H9 (cell line): ENCODE data around the gene POLR2A. TPM values are rescaled to one million over a fixed set of nuclear protein-coding genes. Genes with fewer than 3 reads are reported as not detected.

Source experiments
- DNase-seq: peaks from one replicate; pipeline ENCODE4 v3.0.0-alpha.2; 2017
- H2AFZ ChIP-seq: one replicate; pipeline ENCODE4 v1.6.1; 2013; ENCODE audit warnings: mild to moderate bottlenecking, low read length, control low read depth, moderate library complexity
- H2AK5ac ChIP-seq: 2 replicates; pipeline ENCODE4 v1.6.1; 2013; ENCODE audit warnings: low read length, control low read depth, mixed read lengths; ENCODE audit not compliant: insufficient read length
- H2BK120ac ChIP-seq: one replicate; pipeline ENCODE4 v1.6.1; 2013; ENCODE audit warnings: low read depth, mild to moderate bottlenecking, low read length, control low read depth, inconsistent platforms; ENCODE audit not compliant: poor library complexity, severe bottlenecking
- H2BK12ac ChIP-seq: 2 replicates; pipeline ENCODE4 v1.6.1; 2013; ENCODE audit warnings: low read length, control low read depth, mixed read lengths, low read depth; ENCODE audit not compliant: insufficient read length
- H2BK15ac ChIP-seq: 2 replicates; pipeline ENCODE4 v1.6.1; 2013; ENCODE audit warnings: low read depth, low read length, control low read depth
- H2BK20ac ChIP-seq: one replicate; pipeline ENCODE4 v1.6.1; 2013; ENCODE audit warnings: low read depth, mild to moderate bottlenecking, low read length, control low read depth, inconsistent platforms; ENCODE audit not compliant: poor library complexity, severe bottlenecking
- H2BK5ac ChIP-seq: 2 replicates; pipeline ENCODE4 v1.6.1; 2013; ENCODE audit warnings: low read length, control low read depth, mixed read lengths; ENCODE audit not compliant: insufficient read length
- H3K14ac ChIP-seq: 2 replicates; pipeline ENCODE4 v1.6.1; 2013; ENCODE audit warnings: low read length, control low read depth; ENCODE audit not compliant: insufficient read depth
- H3K18ac ChIP-seq: 2 replicates; pipeline ENCODE4 v1.6.1; 2013; ENCODE audit warnings: low read depth, mild to moderate bottlenecking, mixed read lengths, low read length, control low read depth; ENCODE audit not compliant: insufficient read length
- H3K23ac ChIP-seq: 2 replicates; pipeline ENCODE4 v1.6.1; 2013; ENCODE audit warnings: low read length, control low read depth, mixed read lengths, low read depth; ENCODE audit not compliant: insufficient read length
- H3K23me2 ChIP-seq: 2 replicates; pipeline ENCODE4 v1.6.1; 2013; ENCODE audit warnings: low read depth, mild to moderate bottlenecking, mixed read lengths, low read length, control low read depth; ENCODE audit not compliant: insufficient read length, poor library complexity, severe bottlenecking
- H3K27ac ChIP-seq: 2 replicates; pipeline ENCODE4 v1.5.1; 2013; ENCODE audit warnings: low read length, control low read depth, mixed read lengths, low read depth; ENCODE audit not compliant: insufficient read length
- H3K27me3 ChIP-seq: 2 replicates; pipeline ENCODE4 v1.6.1; 2013; ENCODE audit warnings: low read length, control low read depth, inconsistent platforms; ENCODE audit not compliant: insufficient read depth
- H3K4ac ChIP-seq: 2 replicates; pipeline ENCODE4 v1.6.1; 2013; ENCODE audit warnings: low read depth, mild to moderate bottlenecking, control low read depth, inconsistent platforms, low read length, moderate library complexity
- H3K4me1 ChIP-seq: 2 replicates; pipeline ENCODE4 v1.6.1; 2013; ENCODE audit warnings: low read length, control low read depth, inconsistent platforms; ENCODE audit not compliant: insufficient read depth
- H3K4me2 ChIP-seq: 2 replicates; pipeline ENCODE4 v1.6.1; 2013; ENCODE audit warnings: low read length, control low read depth, mixed read lengths; ENCODE audit not compliant: insufficient read length, insufficient read depth
- H3K56ac ChIP-seq: 2 replicates; pipeline ENCODE4 v1.6.1; 2013; ENCODE audit warnings: low read depth, mild to moderate bottlenecking, mixed read lengths, low read length, control low read depth; ENCODE audit not compliant: insufficient read length
- H3K79me1 ChIP-seq: 2 replicates; pipeline ENCODE4 v1.6.1; 2013; ENCODE audit warnings: low read depth, mild to moderate bottlenecking, moderate library complexity, low read length, control low read depth, inconsistent platforms; ENCODE audit not compliant: insufficient read depth, poor library complexity, severe bottlenecking
- H3K79me2 ChIP-seq: 2 replicates; pipeline ENCODE4 v1.6.1; 2013; ENCODE audit warnings: low read length, control low read depth, inconsistent platforms; ENCODE audit not compliant: insufficient read depth
- H3K9ac ChIP-seq: 2 replicates; pipeline ENCODE4 v1.6.1; 2013; ENCODE audit warnings: low read length, control low read depth, mixed read lengths; ENCODE audit not compliant: insufficient read length; ENCODE audit errors: extremely low read depth
- H3K9me3 ChIP-seq: one replicate; pipeline ENCODE4 v1.6.1; 2013; ENCODE audit warnings: low read depth, low read length, inconsistent platforms; ENCODE audit not compliant: control insufficient read depth
- H3T11ph ChIP-seq: one replicate; pipeline ENCODE4 v1.6.1; 2013; ENCODE audit warnings: mild to moderate bottlenecking, low read length, control low read depth, inconsistent platforms
- H4K20me1 ChIP-seq: one replicate; pipeline ENCODE4 v1.6.1; 2013; ENCODE audit not compliant: control insufficient read depth, insufficient read length, insufficient read depth
- H4K5ac ChIP-seq: 2 replicates; pipeline ENCODE4 v1.6.1; 2013; ENCODE audit warnings: low read depth, mild to moderate bottlenecking, mixed read lengths, low read length, control low read depth; ENCODE audit not compliant: insufficient read length
- H4K8ac ChIP-seq: replicated peaks from 2 replicates; pipeline ENCODE4 v1.6.1; 2013; ENCODE audit warnings: low read length, control low read depth, mixed read lengths, low read depth; ENCODE audit not compliant: insufficient read length
- H4K91ac ChIP-seq: 2 replicates; pipeline ENCODE4 v1.6.1; 2013; ENCODE audit warnings: low read depth, mild to moderate bottlenecking, moderate library complexity, mixed read lengths, low read length, control low read depth; ENCODE audit not compliant: insufficient read length
- H3K27ac Mint-ChIP-seq, 3 experiments: 2 replicates in 2 of 3; 3 replicates in 1 of 3; pipeline ENCODE4 v1.8.0; 2020 to 2021; ENCODE audit warnings: mixed read lengths in 3 of 3, mild to moderate bottlenecking in 1 of 3, moderate library complexity in 1 of 3
- H3K27me3 Mint-ChIP-seq: 2 replicates; pipeline ENCODE4 v1.8.0; 2021; ENCODE audit warnings: low read depth, mild to moderate bottlenecking, moderate library complexity, mixed read lengths
- H3K36me3 Mint-ChIP-seq, 3 experiments: 2 replicates in 2 of 3; 3 replicates in 1 of 3; pipeline ENCODE4 v1.8.0; 2020 to 2021; ENCODE audit warnings: low read depth in 3 of 3, mixed read lengths in 3 of 3; ENCODE audit not compliant: insufficient read depth in 1 of 3
- H3K4me1 Mint-ChIP-seq, 2 experiments: 2 replicates each; pipeline ENCODE4 v1.8.0; 2020; ENCODE audit warnings: mixed read lengths in 2 of 2
- H3K4me3 Mint-ChIP-seq, 2 experiments: 2 replicates in 1 of 2; 3 replicates in 1 of 2; pipeline ENCODE4 v1.8.0; 2020 to 2021; ENCODE audit warnings: mild to moderate bottlenecking in 2 of 2, mixed read lengths in 2 of 2, moderate library complexity in 1 of 2
- H3K9me3 Mint-ChIP-seq, 2 experiments: 2 replicates in 1 of 2; 3 replicates in 1 of 2; pipeline ENCODE4 v1.8.0; 2020; ENCODE audit warnings: mild to moderate bottlenecking in 2 of 2, mixed read lengths in 2 of 2, moderate library complexity in 1 of 2
- CTCF ChIP-seq: fragments of 200-600 bp; sonication (generic); conservative IDR thresholded peaks from 3 replicates; pipeline ENCODE4 v1.8.0; 2021; ENCODE audit warnings: antibody characterized with exemption, mild to moderate bottlenecking
- WGBS: extraction: QIAGEN DNeasy Blood & Tissue Kit; methylation state at CpG from one replicate; pipeline ENCODE4 v1.1.7; 2013; ENCODE audit warnings: missing lambda C conversion rate, low lambda C conversion rate, mixed read lengths; ENCODE audit not compliant: insufficient read length; ENCODE audit errors: extremely low coverage; 5-methylcytosine and 5-hydroxymethylcytosine counted together
- total RNA-seq: library from RNA; stranded (reverse); gene quantifications from 2 replicates; pipeline ENCODE4 v1.2.1, GENCODE V29; 2021

POLR2A gene
- total RNA-seq, 1 experiment from 2014 or later = 153 TPM

- H4K8ac ChIP-seq = no peak overlapping the region
- no peaks in the 10 kb centered on the region for H3K9me3 ChIP-seq
- no peak for TF ChIP-seq CTCF
- no peak overlapping the region for H2AK5ac ChIP-seq
- no peak overlapping the region for H2AFZ ChIP-seq
- Mint-ChIP-seq H3K4me3 (no peak overlapping the region), H3K9me3 (peaks cover 0 to 6% of the 10 kb centered on the region in 2 experiments; a peak in 4 of 5 replicates), H3K27ac (peak overlapping the region in 1 of 3 experiments; percentile 57; a peak in 1 of 7 replicates), H3K4me1 (peaks cover 0 to 5% of the 10 kb centered on the region in 2 experiments; a peak in 2 of 4 replicates), H3K36me3 (no peaks in the 10 kb centered on the region; a peak in 1 of 7 replicates), H3K27me3 (peaks cover 27% of the 10 kb centered on the region)
- no peak overlapping the region for H3K9ac ChIP-seq
- no peak overlapping the region for H3K56ac ChIP-seq
- no peak overlapping the region for H4K5ac ChIP-seq
- H3K4ac ChIP-seq = no peak overlapping the region
- H3K27ac ChIP-seq = no peak overlapping the region
- H3K27me3 ChIP-seq = 0 out of 2 replicates have a peak, but pooled peaks cover under 1% of the 10 kb centered on the region
- no peak overlapping the region for H4K91ac ChIP-seq
- WGBS = no CpG with 5 or more reads among the region's 11 CpGs
- H3K14ac ChIP-seq = no peak overlapping the region
- H3K18ac ChIP-seq = no peak overlapping the region
- no peaks in the 10 kb centered on the region for H4K20me1 ChIP-seq
- H3K23me2 ChIP-seq = no peaks in the 10 kb centered on the region
- no peak overlapping the region for H3K23ac ChIP-seq
- DNase-seq = no peak
- H3K79me1 ChIP-seq = no peaks in the 10 kb centered on the region
- no peaks in the 10 kb centered on the region for H3K79me2 ChIP-seq
- no peak overlapping the region for H3T11ph ChIP-seq
- no peaks in the 10 kb centered on the region for H3K4me1 ChIP-seq
- no peak overlapping the region for H2BK12ac ChIP-seq
- H3K4me2 ChIP-seq = no peak overlapping the region
- no peak overlapping the region for H2BK20ac ChIP-seq
- no peak overlapping the region for H2BK5ac ChIP-seq
- H2BK15ac ChIP-seq = no peak overlapping the region
- no peak overlapping the region for H2BK120ac ChIP-seq
These were observed 54.9 kb downstream of the POLR2A start for GRCh38 chr17:7538891-7539545.
